Transverse colon (tissue), 4 donors: ENCODE data around the gene AGR3. TPM values are rescaled to one million over a fixed set of nuclear protein-coding genes. Genes with fewer than 3 reads are reported as not detected.

Experiments used
- DNase-seq: peaks from one replicate; pipeline ENCODE4 v3.0.0-alpha.2; 2019
- H3K27ac ChIP-seq, 4 donors: fragments of 200-600 bp; sonication (generic); 2 replicates each; pipeline ENCODE4 v1.5.1; 2016 to 2018; ENCODE audit warnings: inconsistent platforms in 4 of 4
- H3K27me3 ChIP-seq: fragments of 200-600 bp; sonication (generic); 2 replicates; pipeline ENCODE4 v1.5.1; 2017; ENCODE audit warnings: inconsistent platforms
- H3K36me3 ChIP-seq, 4 donors: fragments of 200-600 bp; sonication (generic); 2 replicates each; pipeline ENCODE4 v1.5.1; 2017 to 2019; ENCODE audit warnings: inconsistent platforms in 4 of 4
- H3K4me1 ChIP-seq, 4 donors: fragments of 200-600 bp; sonication (generic); 2 replicates each; pipeline ENCODE4 v1.5.1; 2017 to 2020; ENCODE audit warnings: inconsistent platforms in 4 of 4
- H3K4me3 ChIP-seq, 4 donors: fragments of 200-600 bp; sonication (generic); 1 replicate in 1 of 4; 2 replicates in 3 of 4; pipeline versions ENCODE4 v1.5.1 to v1.6.1; 2017 to 2019; ENCODE audit warnings: inconsistent platforms in 4 of 4
- H3K9me3 ChIP-seq, 2 donors: fragments of 200-600 bp; sonication (generic); 2 replicates each; pipeline ENCODE4 v1.5.1; 2017 to 2019; ENCODE audit warnings: inconsistent platforms in 2 of 2
- EP300 ChIP-seq: sonication (generic); formaldehyde crosslinking; IDR thresholded peaks from one replicate; pipeline ENCODE4 v1.6.1; 2017; ENCODE audit warnings: antibody characterized with exemption, low read depth
- POLR2A ChIP-seq: fragments of 450-650 bp; IDR thresholded peaks from one replicate; pipeline ENCODE4 v1.6.1; 2016; ENCODE audit warnings: antibody characterized with exemption, mild to moderate bottlenecking, moderate library complexity
- POLR2AphosphoS5 ChIP-seq, 3 donors: sonication (generic); formaldehyde crosslinking; IDR thresholded peaks; one replicate each; pipeline ENCODE4 v1.6.1; 2016; ENCODE audit warnings: antibody characterized with exemption in 3 of 3
- WGBS, 2 donors: methylation state at CpG; one replicate each; pipeline ENCODE4 v1.1.5; 2018; ENCODE audit warnings: low coverage in 1 of 2; 5-methylcytosine and 5-hydroxymethylcytosine counted together
- in situ Hi-C, 4 donors: fragments of 200-750 bp; cut with MboI; loops; one replicate each; pipeline versions ENCODE4 v1.15.0 to v1.15.1; 2017; ENCODE audit warnings: low sequenced_read_pairs in 3 of 4, low pct_ligation_motif_present in 1 of 4, low pct_unique_long_range_greater_than_20kb in 1 of 4
- intact Hi-C: fragments of 100-400 bp; cut with DNase I; formaldehyde crosslinking; loops from one replicate; pipeline ENCODE4 v1.15.1; 2023; ENCODE audit warnings: low total_unique reads
- total RNA-seq, 4 donors: library from RNA; depleted of rRNA; stranded (reverse); fragments of >200 nt; gene quantifications; one replicate each; pipeline ENCODE4 v1.1.0, GENCODE V29; 2016
- TF ChIP-seq, protein P1 (sequence below), 5 experiments: fragments of 200-600 bp in 3 of 5; fragments of 450-650 bp in 2 of 5; sonication (generic) in 3 of 5; IDR thresholded peaks; 1 replicate in 2 of 5; 2 replicates in 3 of 5; pipeline ENCODE4 v1.5.1; 2016 to 2017; ENCODE audit warnings: antibody characterized with exemption in 5 of 5, inconsistent platforms in 3 of 5, mild to moderate bottlenecking in 2 of 5, moderate library complexity in 1 of 5

Gene AGR3
- total RNA-seq, 4 donors from 2014 or later: 65.1 to 216 (median 126) TPM

DNA sequence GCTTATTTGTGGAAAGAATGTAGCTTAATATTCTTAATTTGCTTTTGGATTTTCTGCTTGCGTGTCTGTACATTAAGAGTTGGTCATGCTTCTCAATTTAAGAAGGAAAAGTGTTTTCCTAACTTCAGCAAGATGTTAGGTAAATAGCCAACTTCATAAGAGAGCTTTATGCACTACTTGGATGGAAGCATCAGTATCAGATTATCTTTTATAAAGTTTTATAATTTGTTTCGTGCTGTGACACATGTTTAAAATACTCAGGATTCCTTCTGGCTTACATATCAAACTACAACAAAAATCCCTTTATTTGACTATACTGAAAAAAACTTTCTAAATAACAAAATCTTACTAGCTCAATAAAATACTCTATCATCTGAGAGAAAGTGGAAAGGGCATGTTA lies 42.1 kb downstream of the AGR3 start:
- Histone ChIP-seq H3K27ac (no peak overlapping the region), H3K9me3 (no peaks in the 10 kb centered on the region), H3K27me3 (no peaks in the 10 kb centered on the region), H3K4me3 (no peak overlapping the region), H3K36me3 (no peaks in the 10 kb centered on the region), H3K4me1 (no peaks in the 10 kb centered on the region)
- TF ChIP-seq, protein P1, sequence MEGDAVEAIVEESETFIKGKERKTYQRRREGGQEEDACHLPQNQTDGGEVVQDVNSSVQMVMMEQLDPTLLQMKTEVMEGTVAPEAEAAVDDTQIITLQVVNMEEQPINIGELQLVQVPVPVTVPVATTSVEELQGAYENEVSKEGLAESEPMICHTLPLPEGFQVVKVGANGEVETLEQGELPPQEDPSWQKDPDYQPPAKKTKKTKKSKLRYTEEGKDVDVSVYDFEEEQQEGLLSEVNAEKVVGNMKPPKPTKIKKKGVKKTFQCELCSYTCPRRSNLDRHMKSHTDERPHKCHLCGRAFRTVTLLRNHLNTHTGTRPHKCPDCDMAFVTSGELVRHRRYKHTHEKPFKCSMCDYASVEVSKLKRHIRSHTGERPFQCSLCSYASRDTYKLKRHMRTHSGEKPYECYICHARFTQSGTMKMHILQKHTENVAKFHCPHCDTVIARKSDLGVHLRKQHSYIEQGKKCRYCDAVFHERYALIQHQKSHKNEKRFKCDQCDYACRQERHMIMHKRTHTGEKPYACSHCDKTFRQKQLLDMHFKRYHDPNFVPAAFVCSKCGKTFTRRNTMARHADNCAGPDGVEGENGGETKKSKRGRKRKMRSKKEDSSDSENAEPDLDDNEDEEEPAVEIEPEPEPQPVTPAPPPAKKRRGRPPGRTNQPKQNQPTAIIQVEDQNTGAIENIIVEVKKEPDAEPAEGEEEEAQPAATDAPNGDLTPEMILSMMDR (IDR thresholded peaks at IDR 0.05): no peak
- TF ChIP-seq POLR2AphosphoS5 (IDR thresholded peaks at IDR 0.05) (no peak), POLR2A (no peak), EP300 (no peak)
- DNase-seq: no peak
- intact Hi-C loops (no loop called here), in situ Hi-C loops (no loop called here)
- WGBS, 2 donors: 64 to 78% methylated on average over 2 of the region's 2 CpGs

DNA sequence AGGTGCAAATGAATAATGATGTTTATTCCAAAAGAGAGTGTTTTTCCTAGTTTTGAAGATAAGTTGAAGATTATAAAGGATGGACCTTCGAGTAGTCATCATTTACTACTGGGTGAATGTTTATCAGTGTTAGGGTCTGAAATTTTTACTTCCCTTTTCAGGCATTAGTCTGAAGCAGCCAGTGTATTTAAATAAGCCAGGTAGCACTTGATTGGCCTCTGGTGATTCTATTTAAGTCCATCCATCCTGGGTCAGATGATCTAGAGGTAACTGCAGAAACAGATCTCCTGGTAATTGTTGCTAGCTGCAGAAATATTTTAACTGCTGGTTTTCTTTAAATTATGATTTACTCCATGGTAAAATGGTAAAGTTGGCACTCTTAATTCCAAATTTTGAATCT lies 42.9 kb downstream of the AGR3 start:
- H3K36me3 ChIP-seq: no peaks in the 10 kb centered on the region
- H3K27me3 ChIP-seq: no peaks in the 10 kb centered on the region
- DNase-seq: no peak
- H3K27ac ChIP-seq: no peak overlapping the region
- H3K4me3 ChIP-seq: no peak overlapping the region
- TF ChIP-seq POLR2A: no peak
- TF ChIP-seq, protein P1 (IDR thresholded peaks at IDR 0.05): no peak
- TF ChIP-seq POLR2AphosphoS5 (IDR thresholded peaks at IDR 0.05): no peak
- no peak for TF ChIP-seq EP300
- H3K4me1 ChIP-seq: no peaks in the 10 kb centered on the region
- in situ Hi-C loops (no loop called here), intact Hi-C loops (no loop called here)
- H3K9me3 ChIP-seq: no peaks in the 10 kb centered on the region
- WGBS, 2 donors: 83 to 88% methylated on average over 1 of the region's 1 CpG

DNA sequence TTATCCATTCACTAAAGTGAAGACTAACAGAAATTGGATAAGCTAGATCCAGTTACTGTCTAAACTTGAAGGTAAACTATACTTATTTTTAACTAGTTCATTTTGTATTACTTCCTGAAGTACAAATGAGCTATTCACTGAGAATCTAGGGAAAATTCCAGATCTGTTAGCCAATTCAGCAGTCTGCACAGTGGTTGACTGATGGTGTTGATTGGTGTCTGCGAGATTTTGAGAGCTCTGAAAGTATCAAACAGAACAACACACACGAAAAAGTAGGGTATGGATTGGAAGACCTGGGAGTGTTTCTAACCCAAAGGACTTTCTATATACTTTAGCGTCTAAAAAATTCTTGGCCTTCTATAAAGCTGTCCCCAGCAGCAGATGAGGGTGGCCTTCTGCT lies 43.4 kb downstream of the AGR3 start:
- no peak overlapping the region for H3K27ac ChIP-seq
- no peaks in the 10 kb centered on the region for H3K27me3 ChIP-seq
- no peaks in the 10 kb centered on the region for H3K36me3 ChIP-seq
- WGBS, 2 donors: 74 to 80% methylated on average over 3 of the region's 3 CpGs
- TF ChIP-seq POLR2AphosphoS5 (IDR thresholded peaks at IDR 0.05) (no peak), EP300 (no peak), POLR2A (no peak)
- TF ChIP-seq, protein P1 (IDR thresholded peaks at IDR 0.05): no peak
- intact Hi-C loops: no loop called here
- no peak overlapping the region for H3K4me3 ChIP-seq
- DNase-seq: no peak
- no peaks in the 10 kb centered on the region for H3K9me3 ChIP-seq
- no peaks in the 10 kb centered on the region for H3K4me1 ChIP-seq
- in situ Hi-C loops: no loop called here

DNA sequence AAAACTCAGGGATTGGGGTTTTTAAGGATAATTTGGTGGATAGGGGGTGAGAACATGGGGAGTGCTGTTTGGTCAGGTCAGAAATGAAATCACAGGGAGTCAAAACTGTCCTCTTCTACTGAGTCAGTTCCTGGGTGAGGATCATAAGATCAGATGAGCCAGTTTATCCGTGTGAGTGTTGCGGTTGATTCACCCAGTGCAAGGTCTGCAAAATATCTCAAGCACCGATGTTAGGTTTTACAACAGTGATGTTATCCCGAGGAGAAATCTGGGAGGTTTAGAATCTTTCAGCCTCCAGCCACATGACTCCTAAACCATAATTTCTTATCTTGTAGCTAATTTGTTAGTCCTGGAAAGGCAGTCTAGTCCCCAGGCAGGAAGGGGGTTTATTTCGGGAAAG lies 45.3 kb downstream of the AGR3 start:
- Histone ChIP-seq H3K4me1 (no peaks in the 10 kb centered on the region), H3K36me3 (no peaks in the 10 kb centered on the region), H3K4me3 (no peak overlapping the region), H3K9me3 (no peaks in the 10 kb centered on the region), H3K27me3 (no peaks in the 10 kb centered on the region), H3K27ac (no peak overlapping the region)
- WGBS, 2 donors: 71 to 93% methylated on average over 3 to 5 of the region's 5 CpGs
- in situ Hi-C loops: no loop called here
- intact Hi-C loops: no loop called here
- no peak for TF ChIP-seq POLR2A
- no peak for TF ChIP-seq POLR2AphosphoS5 (IDR thresholded peaks at IDR 0.05)
- TF ChIP-seq, protein P1 (IDR thresholded peaks at IDR 0.05): no peak
- TF ChIP-seq EP300: no peak
- no peak for DNase-seq
